Activated naive CD8-positive, alpha-beta T cell treated with anti-CD3 and anti-CD28 coated beads, Interleukin-2, amount 50 U/mL, for 24 hours (primary cell): Measurements from ENCODE around the gene COL6A2.
"Not testable (repeated sequence)": the region's sequence is repeated elsewhere in the genome, so short reads cannot be mapped to it uniquely, and the experiment has no call there.

Source experiments
- ATAC-seq: fragments of 150-1000 bp; cut with Tn5 transposase; one replicate; pipeline ENCODE4 v1.10.0; 2021
- DNase-seq: peaks from one replicate; pipeline ENCODE4 v3.0.0; 2021
- H3K27ac Mint-ChIP-seq: one replicate; pipeline ENCODE4 v1.8.0; 2021; ENCODE audit warnings: mild to moderate bottlenecking, mixed read lengths
- H3K27me3 Mint-ChIP-seq: one replicate; pipeline ENCODE4 v1.8.0; 2021; ENCODE audit warnings: mixed read lengths
- H3K36me3 Mint-ChIP-seq: one replicate; pipeline ENCODE4 v1.8.0; 2021; ENCODE audit warnings: low read depth, mixed read lengths
- H3K4me1 Mint-ChIP-seq: one replicate; pipeline ENCODE4 v1.8.0; 2021; ENCODE audit warnings: mixed read lengths
- H3K4me3 Mint-ChIP-seq: one replicate; pipeline ENCODE4 v1.8.0; 2021; ENCODE audit warnings: mild to moderate bottlenecking, moderate library complexity, mixed read lengths
- H3K9me3 Mint-ChIP-seq: one replicate; pipeline ENCODE4 v1.8.0; 2021; ENCODE audit warnings: mixed read lengths

COL6A2 gene

GRCh38 chr21:46065215-46065913, 32.5 kb upstream of the COL6A2 start:
- Mint-ChIP-seq H3K4me1 (peaks cover 42% of the 10 kb centered on the region), H3K36me3 (no peaks in the 10 kb centered on the region), H3K27me3 (peaks cover 20% of the 10 kb centered on the region), H3K27ac (peak overlapping the region; percentile 71), H3K9me3 (peaks cover 7% of the 10 kb centered on the region), H3K4me3 (peak overlapping the region; percentile 46)
- ATAC-seq = peak; percentile 20
- no peak for DNase-seq

DNA sequence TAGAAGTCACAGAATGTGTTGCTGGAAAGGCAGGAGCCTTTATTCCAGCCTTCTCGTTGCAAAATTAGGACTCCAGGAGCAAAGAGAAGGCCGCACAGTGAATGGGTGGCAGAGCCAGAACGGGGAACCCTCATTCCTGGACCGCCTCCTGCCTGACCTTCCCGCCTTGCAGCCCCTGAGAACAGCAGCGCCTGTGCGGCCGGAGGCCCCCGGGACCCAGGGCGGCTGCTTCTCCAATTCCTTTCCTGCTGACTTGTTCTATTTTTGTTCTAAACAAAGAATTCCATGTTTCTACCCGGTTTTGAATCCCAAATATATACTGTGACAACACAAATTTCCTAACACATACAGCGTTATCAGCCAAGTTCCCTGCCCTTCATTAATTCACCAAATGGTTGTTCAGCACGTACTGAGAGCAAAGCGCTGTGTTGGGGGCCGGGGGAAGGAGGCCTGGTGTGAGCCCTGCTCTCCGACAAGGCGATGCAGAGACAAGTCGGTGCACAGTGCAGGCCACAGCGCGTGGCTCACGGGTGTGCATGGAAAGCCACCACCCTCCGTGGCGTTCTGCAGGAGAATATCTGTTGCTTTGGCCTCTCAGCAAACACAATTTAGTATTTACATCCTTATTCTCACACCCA, 31.9 kb upstream of the COL6A2 start:
- H3K9me3 Mint-ChIP-seq = peaks cover 7% of the 10 kb centered on the region
- H3K4me3 Mint-ChIP-seq = no peak overlapping the region
- peaks cover 20% of the 10 kb centered on the region for H3K27me3 Mint-ChIP-seq
- H3K4me1 Mint-ChIP-seq = peaks cover 35% of the 10 kb centered on the region
- no peaks in the 10 kb centered on the region for H3K36me3 Mint-ChIP-seq
- H3K27ac Mint-ChIP-seq = no peak overlapping the region
- DNase-seq = no peak
- ATAC-seq = no peak

GRCh38 chr21:46066591-46067331, 31.2 kb upstream of the COL6A2 start:
- Mint-ChIP-seq H3K9me3 (peaks cover 7% of the 10 kb centered on the region), H3K27me3 (peaks cover 20% of the 10 kb centered on the region), H3K36me3 (no peaks in the 10 kb centered on the region), H3K4me1 (peaks cover 28% of the 10 kb centered on the region), H3K4me3 (no peak overlapping the region), H3K27ac (no peak overlapping the region)
- no peak for ATAC-seq
- DNase-seq = no peak

DNA sequence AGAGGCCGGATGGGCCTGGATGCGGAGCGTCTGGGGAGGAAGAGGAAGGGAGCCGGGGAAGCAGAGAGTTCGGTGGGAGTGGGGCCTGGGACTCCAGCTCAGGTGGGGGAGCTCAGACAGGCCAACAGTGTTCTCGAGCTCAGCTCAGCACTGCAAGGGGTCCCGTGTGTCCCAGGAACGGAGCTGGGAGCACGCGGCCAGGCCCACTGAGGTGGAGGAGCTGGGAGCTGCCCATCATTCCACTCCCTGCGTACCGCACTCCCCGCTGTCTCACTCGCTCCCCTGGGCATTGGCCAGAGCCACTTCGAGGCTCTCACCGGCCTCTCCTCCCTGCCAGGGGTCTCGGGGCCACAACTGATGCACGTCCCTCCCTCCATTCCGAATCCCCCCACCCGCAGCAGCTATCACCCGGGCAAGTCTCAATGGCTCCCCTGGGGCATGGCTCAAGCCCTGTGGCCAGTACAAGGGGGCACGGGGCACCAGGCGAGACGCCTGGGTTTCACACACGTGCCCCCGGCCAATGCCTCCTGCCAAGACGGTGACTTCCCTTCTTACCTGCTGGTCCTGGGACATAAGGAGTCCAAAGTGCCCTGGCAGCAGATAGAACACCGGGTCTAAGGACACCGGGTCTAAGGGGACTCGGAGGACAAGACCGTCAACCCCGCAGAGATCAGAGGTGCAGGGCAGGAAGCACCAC, 30.3 kb upstream of the COL6A2 start:
- H3K4me3 Mint-ChIP-seq = no peak overlapping the region
- no peaks in the 10 kb centered on the region for H3K36me3 Mint-ChIP-seq

GRCh38 chr21:46068516-46069079, 29.3 kb upstream of the COL6A2 start:
- no peak overlapping the region for H3K4me3 Mint-ChIP-seq
- no peak for DNase-seq
- H3K27ac Mint-ChIP-seq = no peak overlapping the region
- H3K4me1 Mint-ChIP-seq = peaks cover 19% of the 10 kb centered on the region
- H3K9me3 Mint-ChIP-seq = no peaks in the 10 kb centered on the region
- peaks cover 14% of the 10 kb centered on the region for H3K27me3 Mint-ChIP-seq
- H3K36me3 Mint-ChIP-seq = no peaks in the 10 kb centered on the region
- ATAC-seq = no peak

More for the DNA sequence above, 30.3 kb upstream of the COL6A2 start:
- DNase-seq (no peak), ATAC-seq (no peak)
- Mint-ChIP-seq H3K9me3 (no peaks in the 10 kb centered on the region), H3K27me3 (peaks cover 18% of the 10 kb centered on the region), H3K27ac (no peak overlapping the region), H3K4me1 (peaks cover 19% of the 10 kb centered on the region)

GRCh38 chr21:46069166-46069565, 28.7 kb upstream of the COL6A2 start:
- DNase-seq (no peak), ATAC-seq (no peak)
- peaks cover 19% of the 10 kb centered on the region for H3K4me1 Mint-ChIP-seq
- no peaks in the 10 kb centered on the region for H3K9me3 Mint-ChIP-seq
- no peaks in the 10 kb centered on the region for H3K36me3 Mint-ChIP-seq
- H3K27ac Mint-ChIP-seq = no peak overlapping the region
- H3K27me3 Mint-ChIP-seq = peaks cover 14% of the 10 kb centered on the region
- no peak overlapping the region for H3K4me3 Mint-ChIP-seq

DNA sequence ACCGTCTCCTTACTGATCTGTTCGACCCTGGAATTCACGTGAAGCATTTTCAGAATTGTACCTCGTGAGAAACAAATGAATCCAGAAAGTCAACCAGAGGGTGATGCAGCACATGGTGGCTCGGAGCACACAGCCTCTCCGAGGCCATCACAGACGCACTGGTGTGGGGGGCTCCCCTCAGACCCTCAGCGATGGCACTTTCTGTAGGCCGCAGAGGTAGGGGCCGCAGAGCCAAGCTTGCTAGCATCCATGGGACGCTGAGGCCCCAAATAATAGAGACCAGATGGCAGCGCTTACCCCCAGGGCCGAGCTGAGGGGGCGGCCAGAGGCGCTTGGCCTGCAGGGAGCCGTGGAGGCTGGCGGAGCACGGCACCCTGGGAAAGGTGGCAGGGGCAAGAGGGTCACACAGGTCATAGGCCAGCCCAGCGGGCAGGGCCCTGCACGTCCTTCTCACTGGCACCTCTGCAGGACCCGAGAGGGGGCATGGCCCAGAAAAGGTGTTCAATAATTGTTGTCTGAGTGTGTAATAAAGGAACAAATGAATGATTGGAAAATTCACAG, 28.1 kb upstream of the COL6A2 start:
- Mint-ChIP-seq H3K4me3 (no peak overlapping the region), H3K4me1 (peaks cover 15% of the 10 kb centered on the region), H3K27me3 (peaks cover 12% of the 10 kb centered on the region), H3K27ac (no peak overlapping the region), H3K9me3 (no peaks in the 10 kb centered on the region), H3K36me3 (no peaks in the 10 kb centered on the region)
- ATAC-seq = no peak
- no peak for DNase-seq

- peaks cover 3% of the 10 kb centered on the region for H3K27me3 Mint-ChIP-seq
- peaks cover 4% of the 10 kb centered on the region for H3K4me1 Mint-ChIP-seq
- no peaks in the 10 kb centered on the region for H3K36me3 Mint-ChIP-seq
- no peak overlapping the region for H3K27ac Mint-ChIP-seq
- no peaks in the 10 kb centered on the region for H3K9me3 Mint-ChIP-seq
- H3K4me3 Mint-ChIP-seq = no peak overlapping the region
- no peak for DNase-seq
- no peak for ATAC-seq
Measured at GRCh38 chr21:46071082-46071481, 26.8 kb upstream of the COL6A2 start.

DNA sequence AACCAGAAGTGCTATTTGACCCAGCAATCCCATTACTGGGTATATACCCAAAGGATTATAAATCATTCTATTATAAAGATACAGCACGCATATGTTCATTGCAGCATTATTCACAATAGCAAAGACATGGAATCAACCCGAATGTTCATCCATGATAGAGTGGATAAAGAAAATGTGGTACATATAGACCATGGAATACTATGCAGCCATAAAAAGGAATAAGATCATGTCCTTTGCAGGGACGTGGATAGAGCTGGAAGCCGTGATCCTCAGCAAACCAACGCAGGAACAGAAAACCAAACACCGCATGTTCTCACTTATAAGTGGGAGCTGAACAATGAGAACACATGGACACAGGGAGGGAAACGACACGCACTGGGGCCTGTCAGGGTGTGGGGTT, 21.2 kb upstream of the COL6A2 start:
- H3K9me3 Mint-ChIP-seq, H3K36me3 Mint-ChIP-seq, H3K4me1 Mint-ChIP-seq, H3K27ac Mint-ChIP-seq, ATAC-seq, H3K4me3 Mint-ChIP-seq, DNase-seq, H3K27me3 Mint-ChIP-seq: not testable (repeated sequence)

GRCh38 chr21:46077674-46078101, 20.2 kb upstream of the COL6A2 start:
- Mint-ChIP-seq H3K4me1 (no peaks in the 10 kb centered on the region), H3K27ac (no peak overlapping the region), H3K36me3 (no peaks in the 10 kb centered on the region), H3K27me3 (peaks cover 2% of the 10 kb centered on the region), H3K4me3 (no peak overlapping the region), H3K9me3 (no peaks in the 10 kb centered on the region)
- ATAC-seq = no peak
- no peak for DNase-seq

DNA sequence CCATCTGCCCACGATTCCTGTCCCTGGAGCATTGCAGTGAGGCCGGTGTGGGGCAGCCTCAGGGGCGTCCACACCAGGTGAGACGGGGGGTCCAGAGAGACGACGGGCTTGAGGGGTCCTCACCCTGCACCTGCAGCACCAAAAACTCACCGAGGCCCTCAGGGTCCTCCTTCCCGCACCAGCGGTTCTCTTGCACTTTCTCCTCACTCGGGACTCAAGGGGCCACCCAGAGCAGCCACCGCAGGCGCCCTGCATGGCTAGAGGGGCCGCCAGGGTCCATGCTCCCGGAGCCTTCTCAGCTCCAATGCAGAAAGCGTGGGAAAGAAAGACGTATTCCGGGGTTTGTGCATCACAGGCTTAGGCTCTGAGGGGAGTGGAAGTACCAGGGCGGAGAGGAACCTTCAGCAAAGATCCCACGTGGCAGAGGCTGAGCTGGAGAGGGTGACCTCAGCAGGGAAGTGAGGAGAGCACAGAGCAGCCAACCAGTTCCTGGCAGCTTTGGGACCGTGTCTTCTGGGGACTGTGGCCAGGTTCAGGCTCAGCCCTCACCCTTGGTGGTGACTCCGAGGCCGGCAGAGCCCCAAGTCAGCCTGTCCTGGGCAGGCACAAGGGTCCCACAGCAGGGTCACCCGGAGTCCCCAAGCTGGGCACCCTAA, 19.5 kb upstream of the COL6A2 start:
- ATAC-seq (no peak), DNase-seq (no peak)
- no peak overlapping the region for H3K27ac Mint-ChIP-seq
- no peak overlapping the region for H3K4me3 Mint-ChIP-seq
- H3K27me3 Mint-ChIP-seq = peaks cover 2% of the 10 kb centered on the region
- H3K9me3 Mint-ChIP-seq = no peaks in the 10 kb centered on the region
- H3K4me1 Mint-ChIP-seq = no peaks in the 10 kb centered on the region
- no peaks in the 10 kb centered on the region for H3K36me3 Mint-ChIP-seq

- no peak for ATAC-seq
- H3K36me3 Mint-ChIP-seq = no peaks in the 10 kb centered on the region
- H3K9me3 Mint-ChIP-seq = no peaks in the 10 kb centered on the region
- H3K27ac Mint-ChIP-seq = no peak overlapping the region
- DNase-seq = no peak
- H3K27me3 Mint-ChIP-seq = peaks cover 2% of the 10 kb centered on the region
- H3K4me3 Mint-ChIP-seq = no peak overlapping the region
- H3K4me1 Mint-ChIP-seq = no peaks in the 10 kb centered on the region
Measured at GRCh38 chr21:46078978-46079351, 18.9 kb upstream of the COL6A2 start.

DNA sequence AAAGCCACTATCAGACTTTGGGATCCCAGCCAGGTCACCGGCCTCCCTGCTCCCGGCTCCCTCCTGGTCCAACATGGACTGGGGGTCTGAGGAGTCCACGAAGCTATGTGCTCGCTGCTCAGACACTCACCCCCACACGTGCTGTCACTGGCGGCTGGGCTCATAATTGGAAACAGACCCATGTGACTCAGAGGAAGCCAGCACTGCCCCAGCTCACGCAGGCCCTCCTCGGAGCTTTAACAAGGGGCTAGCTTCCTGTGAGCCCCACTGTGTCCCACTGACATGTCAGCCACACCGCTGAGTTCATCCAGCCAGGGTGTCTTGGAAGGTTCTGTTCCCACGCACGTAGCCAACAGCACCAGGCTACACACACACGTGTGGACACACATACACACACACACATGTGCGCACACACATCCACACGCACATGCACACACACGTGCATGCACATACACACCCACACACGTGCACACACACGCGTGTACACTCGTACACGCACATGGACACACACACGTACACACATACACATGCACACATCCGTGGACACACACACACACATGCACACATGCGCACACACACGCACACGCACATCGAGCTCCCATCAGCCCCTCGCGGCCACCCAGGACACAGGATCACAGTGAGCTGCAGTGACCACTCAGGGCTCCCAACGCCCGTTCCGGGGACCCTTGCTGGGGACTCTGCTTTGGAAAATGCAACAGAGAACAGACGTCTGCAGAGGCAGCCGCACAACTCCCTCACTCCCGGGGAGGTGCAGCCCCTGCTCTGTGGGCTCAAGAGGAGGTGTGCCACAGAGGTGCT, 18.4 kb upstream of the COL6A2 start:
- no peak overlapping the region for H3K27ac Mint-ChIP-seq
- DNase-seq = no peak
- H3K9me3 Mint-ChIP-seq = no peaks in the 10 kb centered on the region
- no peaks in the 10 kb centered on the region for H3K4me1 Mint-ChIP-seq
- no peak for ATAC-seq
- no peaks in the 10 kb centered on the region for H3K36me3 Mint-ChIP-seq
- no peak overlapping the region for H3K4me3 Mint-ChIP-seq
- H3K27me3 Mint-ChIP-seq = peaks cover 2% of the 10 kb centered on the region
